Duodenal mucosa (tissue), 2 donors: ENCODE measurements around the gene MAN1C1.

Source experiments
- H3K27ac ChIP-seq: one replicate; pipeline ENCODE4 v1.7.0; 2013; ENCODE audit warnings: low read depth, low read length
- H3K27me3 ChIP-seq, 2 donors: one replicate each; pipeline ENCODE4 v1.7.0; 2013; ENCODE audit warnings: low read length in 2 of 2, control low read depth in 1 of 2; ENCODE audit not compliant: insufficient read depth in 2 of 2, control insufficient read depth in 1 of 2
- H3K36me3 ChIP-seq, 2 donors: one replicate each; pipeline ENCODE4 v1.7.0; 2013; ENCODE audit warnings: low read length in 2 of 2, control low read depth in 1 of 2; ENCODE audit not compliant: insufficient read depth in 2 of 2, control insufficient read depth in 1 of 2
- H3K4me1 ChIP-seq, 2 donors: one replicate each; pipeline ENCODE4 v1.7.0; 2013; ENCODE audit warnings: low read length in 2 of 2, control low read depth in 1 of 2; ENCODE audit not compliant: insufficient read depth in 2 of 2, control insufficient read depth in 1 of 2
- H3K4me3 ChIP-seq, 2 donors: one replicate each; pipeline ENCODE4 v1.7.0; 2013; ENCODE audit warnings: low read length in 2 of 2, low read depth in 1 of 2
- H3K9ac ChIP-seq, 2 donors: one replicate each; pipeline ENCODE4 v1.7.0; 2013; ENCODE audit warnings: low read length in 2 of 2, low read depth in 1 of 2
- H3K9me3 ChIP-seq, 2 donors: one replicate each; pipeline ENCODE4 v1.7.0; 2013; ENCODE audit warnings: low read length in 2 of 2, control low read depth in 1 of 2; ENCODE audit not compliant: control insufficient read depth in 1 of 2

MAN1C1 gene

DNA sequence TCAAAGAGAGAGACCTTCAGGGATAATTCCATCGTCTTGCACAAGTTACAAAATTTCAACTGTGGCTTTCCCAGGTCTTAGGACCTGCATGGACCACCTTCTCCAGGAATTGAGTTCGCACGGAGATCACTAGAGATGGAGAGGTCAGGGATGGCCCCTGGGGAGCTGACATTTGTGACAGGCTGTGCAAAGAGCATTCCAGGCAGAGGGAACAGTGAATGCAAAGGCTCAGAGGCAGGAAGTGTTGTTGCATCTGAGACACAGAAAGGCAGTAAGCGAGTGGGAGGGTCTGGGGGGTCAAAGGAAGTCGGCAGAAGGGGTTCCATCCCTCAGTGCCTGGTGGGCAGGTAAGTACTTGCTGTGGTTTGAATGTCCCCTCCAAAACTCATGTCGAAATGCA, 173.9 kb downstream of the MAN1C1 start:
- H3K4me1 ChIP-seq, result no peaks in the 10 kb centered on the region
- no peak overlapping the region for H3K4me3 ChIP-seq
- H3K27me3 ChIP-seq, result no peaks in the 10 kb centered on the region
- H3K9me3 ChIP-seq, result no peaks in the 10 kb centered on the region
- H3K27ac ChIP-seq, result no peak overlapping the region
- no peak overlapping the region for H3K9ac ChIP-seq
- H3K36me3 ChIP-seq, result peaks cover 0 to 4% of the 10 kb centered on the region in 2 donors

- H3K4me1 ChIP-seq, result peaks cover 6 to 8% of the 10 kb centered on the region in 2 donors
- H3K9ac ChIP-seq, result no peak overlapping the region
- H3K36me3 ChIP-seq, result peaks cover 0 to 3% of the 10 kb centered on the region in 2 donors
- no peak overlapping the region for H3K27ac ChIP-seq
- H3K4me3 ChIP-seq, result no peak overlapping the region
- no peaks in the 10 kb centered on the region for H3K27me3 ChIP-seq
- no peaks in the 10 kb centered on the region for H3K9me3 ChIP-seq
These were observed 175.5 kb downstream of the MAN1C1 start for GRCh38 chr1:25792115-25792514.

GRCh38 chr1:25793585-25794170, 177.1 kb downstream of the MAN1C1 start:
- Histone ChIP-seq H3K36me3 (no peaks in the 10 kb centered on the region), H3K9ac (no peak overlapping the region), H3K27me3 (no peaks in the 10 kb centered on the region), H3K4me3 (no peak overlapping the region), H3K4me1 (peaks cover 8 to 9% of the 10 kb centered on the region in 2 donors), H3K9me3 (no peaks in the 10 kb centered on the region), H3K27ac (no peak overlapping the region)

DNA sequence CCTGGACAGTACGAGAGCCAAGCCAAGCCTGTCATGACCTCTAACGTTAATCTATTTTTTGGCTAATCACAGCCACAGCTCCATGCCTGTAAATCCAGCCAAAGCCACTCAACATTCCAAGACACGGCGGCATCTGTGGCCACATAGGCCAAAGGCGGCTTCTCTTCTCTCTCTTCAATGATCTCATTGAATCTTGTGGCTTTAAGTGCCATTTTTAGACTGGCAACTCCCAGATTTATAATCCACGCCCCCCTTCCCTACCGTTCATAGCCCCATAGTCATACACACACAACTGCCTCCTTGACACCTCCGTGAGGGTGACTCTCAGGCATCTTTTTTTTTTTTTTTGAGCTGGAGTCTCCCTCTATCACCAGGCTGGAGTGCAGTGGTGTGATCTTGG, 177.7 kb downstream of the MAN1C1 start:
- peaks cover 8 to 14% of the 10 kb centered on the region in 2 donors for H3K4me1 ChIP-seq
- no peak overlapping the region for H3K9ac ChIP-seq
- H3K27me3 ChIP-seq, result no peaks in the 10 kb centered on the region
- no peak overlapping the region for H3K27ac ChIP-seq
- H3K4me3 ChIP-seq, result no peak overlapping the region
- H3K9me3 ChIP-seq, result no peaks in the 10 kb centered on the region
- H3K36me3 ChIP-seq, result no peaks in the 10 kb centered on the region

DNA sequence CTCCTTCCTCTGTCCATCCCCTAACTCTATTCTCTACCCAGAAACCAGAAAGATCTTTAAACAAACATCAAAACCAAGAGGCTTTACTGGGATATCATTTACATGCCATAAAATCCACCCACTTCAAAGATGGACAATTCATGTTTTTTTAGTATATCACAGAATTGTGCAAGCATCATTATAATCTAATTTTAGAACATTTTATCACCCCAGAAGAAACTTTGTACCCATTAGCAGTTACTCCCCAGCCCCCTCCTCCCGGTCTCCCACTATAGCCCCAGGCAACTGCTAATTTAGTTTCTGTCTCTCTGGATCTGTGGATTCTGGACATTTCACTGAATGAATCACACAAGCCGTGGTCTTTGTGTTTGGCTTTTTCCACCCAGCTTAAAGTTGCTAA, 178.6 kb downstream of the MAN1C1 start:
- no peak overlapping the region for H3K4me3 ChIP-seq

GRCh38 chr1:25795946-25796810, 179.6 kb downstream of the MAN1C1 start:
- Histone ChIP-seq H3K9me3 (no peaks in the 10 kb centered on the region), H3K27me3 (no peaks in the 10 kb centered on the region), H3K9ac (no peak overlapping the region), H3K27ac (no peak overlapping the region), H3K36me3 (no peaks in the 10 kb centered on the region), H3K4me3 (no peak overlapping the region), H3K4me1 (peaks cover 12 to 26% of the 10 kb centered on the region in 2 donors)

More for the DNA sequence above, 178.6 kb downstream of the MAN1C1 start:
- peaks cover 12 to 18% of the 10 kb centered on the region in 2 donors for H3K4me1 ChIP-seq
- no peaks in the 10 kb centered on the region for H3K27me3 ChIP-seq
- no peaks in the 10 kb centered on the region for H3K36me3 ChIP-seq
- no peak overlapping the region for H3K27ac ChIP-seq
- H3K9me3 ChIP-seq, result no peaks in the 10 kb centered on the region
- no peak overlapping the region for H3K9ac ChIP-seq

DNA sequence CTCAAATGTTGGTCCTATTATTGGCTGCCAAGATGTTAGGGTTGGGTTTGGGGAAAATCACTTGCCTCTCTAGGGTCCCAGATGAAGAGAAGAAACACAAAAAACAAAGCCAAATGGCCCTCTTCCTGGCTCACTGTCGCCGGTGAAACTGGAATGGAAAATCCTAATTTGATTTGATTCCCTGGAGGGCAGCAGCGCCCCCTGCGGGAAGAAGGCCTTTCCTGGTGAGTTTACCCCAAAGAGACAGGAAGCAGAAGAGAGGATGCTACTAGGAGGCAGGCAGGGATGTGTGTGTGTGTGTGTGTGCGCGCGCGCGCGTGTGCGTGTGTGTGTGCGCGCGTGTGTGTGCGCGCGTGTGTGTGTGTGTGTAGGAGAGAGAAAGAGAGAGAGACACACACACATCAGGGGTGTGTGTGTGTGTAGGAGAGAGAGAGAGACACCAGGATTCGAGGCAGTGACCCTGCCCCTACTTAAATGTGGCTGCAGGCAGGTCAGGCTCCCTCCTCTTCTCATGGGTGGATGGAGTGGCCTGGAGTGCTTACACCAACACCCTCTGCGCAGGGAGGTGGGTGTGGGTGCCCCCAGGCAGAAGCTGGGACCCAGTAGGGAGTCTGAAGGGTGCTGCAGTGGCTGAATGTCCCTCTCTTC, 180.3 kb downstream of the MAN1C1 start:
- no peak overlapping the region for H3K27ac ChIP-seq

GRCh38 chr1:25797939-25798338, 181.3 kb downstream of the MAN1C1 start:
- peaks cover 12 to 30% of the 10 kb centered on the region in 2 donors for H3K4me1 ChIP-seq
- H3K27ac ChIP-seq, result no peak overlapping the region
- no peak overlapping the region for H3K9ac ChIP-seq
- no peak overlapping the region for H3K4me3 ChIP-seq
- H3K36me3 ChIP-seq, result no peaks in the 10 kb centered on the region
- H3K9me3 ChIP-seq, result no peaks in the 10 kb centered on the region
- no peaks in the 10 kb centered on the region for H3K27me3 ChIP-seq

More for the DNA sequence above, 180.3 kb downstream of the MAN1C1 start:
- Histone ChIP-seq H3K4me1 (peaks cover 12 to 26% of the 10 kb centered on the region in 2 donors), H3K9me3 (no peaks in the 10 kb centered on the region), H3K4me3 (no peak overlapping the region), H3K27me3 (no peaks in the 10 kb centered on the region), H3K36me3 (no peaks in the 10 kb centered on the region), H3K9ac (no peak overlapping the region)

DNA sequence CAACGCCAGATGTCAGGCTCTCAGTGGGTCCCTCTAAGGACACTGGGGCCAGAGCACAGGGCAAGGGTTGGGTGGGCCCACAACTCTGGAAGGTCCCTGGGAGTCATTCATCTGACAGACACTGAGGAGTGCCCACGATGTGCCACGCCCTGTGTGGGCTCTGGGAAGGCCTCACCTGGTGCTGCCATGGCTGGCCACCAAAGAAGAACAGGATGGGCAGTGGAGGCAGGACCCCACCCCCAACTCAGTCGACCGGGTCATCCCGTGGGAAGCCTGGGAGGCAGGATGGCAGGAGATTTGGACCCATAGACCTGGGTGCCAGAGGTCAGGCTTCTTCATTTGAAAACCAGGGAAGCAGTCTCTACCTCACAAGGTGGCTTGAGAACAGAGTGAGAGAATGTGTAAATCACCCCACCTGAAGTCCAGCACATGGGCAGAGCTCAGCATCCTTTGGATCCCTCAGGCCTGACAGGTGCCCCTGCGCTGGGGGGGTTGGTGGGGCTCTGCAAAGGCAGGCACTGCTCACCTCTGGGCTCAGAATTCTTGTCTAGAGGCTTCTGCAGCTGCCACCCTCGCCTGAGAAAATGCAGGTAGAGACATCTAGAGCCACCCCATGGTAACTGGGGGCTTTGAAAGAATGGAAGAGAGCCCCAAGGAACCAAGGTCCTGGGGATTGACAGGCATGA, 182.2 kb downstream of the MAN1C1 start:
- H3K36me3 ChIP-seq, result no peaks in the 10 kb centered on the region
- H3K9ac ChIP-seq, result no peak overlapping the region
- H3K9me3 ChIP-seq, result no peaks in the 10 kb centered on the region
- no peaks in the 10 kb centered on the region for H3K27me3 ChIP-seq
- H3K4me1 ChIP-seq, result peaks cover 12 to 30% of the 10 kb centered on the region in 2 donors
- no peak overlapping the region for H3K27ac ChIP-seq
- H3K4me3 ChIP-seq, result no peak overlapping the region
